Adrenal gland (tissue), 5 donors: Measurements from ENCODE around the gene SULT1A2.

Source experiments
- POLR2A ChIP-seq, 2 donors: fragments of 450-650 bp; IDR thresholded peaks; one replicate each; pipeline ENCODE4 v1.6.1; 2017; ENCODE audit warnings: antibody characterized with exemption in 2 of 2, mild to moderate bottlenecking in 2 of 2, moderate library complexity in 1 of 2
- TF ChIP-seq, protein P1 (sequence below), 6 experiments: fragments of 450-650 bp in 4 of 6; fragments of 200-600 bp in 2 of 6; sonication (generic) in 1 of 6; IDR thresholded peaks; 1 replicate in 5 of 6; 2 replicates in 1 of 6; pipeline versions ENCODE4 v1.5.1 to v1.8.0; 2016 to 2021; ENCODE audit warnings: antibody characterized with exemption in 6 of 6, mild to moderate bottlenecking in 2 of 6, moderate library complexity in 1 of 6
- donor health status: DM: no; HTN: no; CAD: no.

DNA sequence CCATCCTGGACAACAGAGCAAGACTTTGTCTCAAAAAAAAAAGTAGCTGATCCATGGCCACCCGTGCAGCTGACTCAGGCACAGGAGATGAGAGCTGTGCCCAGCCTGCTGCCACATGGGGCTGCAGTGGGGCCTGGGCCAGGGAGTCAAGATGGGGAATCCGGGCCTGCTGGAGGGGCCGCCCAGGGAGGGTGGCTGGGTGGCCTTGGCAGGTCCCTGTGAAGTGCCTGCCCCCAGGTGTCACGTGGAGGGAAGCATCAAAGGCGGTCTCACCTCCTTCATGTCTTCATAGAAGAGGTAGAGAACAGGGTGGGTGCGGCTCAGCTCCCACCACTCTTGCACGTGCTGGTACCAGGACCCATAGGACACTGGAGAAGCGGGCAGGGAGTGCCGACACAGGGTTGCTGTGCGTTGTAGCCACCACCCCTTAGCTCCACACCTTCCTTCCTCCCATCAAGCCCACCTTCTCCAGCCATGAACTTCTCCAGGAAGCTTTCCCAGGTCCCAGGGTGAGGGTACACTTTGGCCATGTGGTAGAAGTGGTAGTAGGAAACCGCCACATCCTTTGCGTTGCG lies 3.8 kb downstream of the SULT1A2 start:
- TF ChIP-seq, protein P1, sequence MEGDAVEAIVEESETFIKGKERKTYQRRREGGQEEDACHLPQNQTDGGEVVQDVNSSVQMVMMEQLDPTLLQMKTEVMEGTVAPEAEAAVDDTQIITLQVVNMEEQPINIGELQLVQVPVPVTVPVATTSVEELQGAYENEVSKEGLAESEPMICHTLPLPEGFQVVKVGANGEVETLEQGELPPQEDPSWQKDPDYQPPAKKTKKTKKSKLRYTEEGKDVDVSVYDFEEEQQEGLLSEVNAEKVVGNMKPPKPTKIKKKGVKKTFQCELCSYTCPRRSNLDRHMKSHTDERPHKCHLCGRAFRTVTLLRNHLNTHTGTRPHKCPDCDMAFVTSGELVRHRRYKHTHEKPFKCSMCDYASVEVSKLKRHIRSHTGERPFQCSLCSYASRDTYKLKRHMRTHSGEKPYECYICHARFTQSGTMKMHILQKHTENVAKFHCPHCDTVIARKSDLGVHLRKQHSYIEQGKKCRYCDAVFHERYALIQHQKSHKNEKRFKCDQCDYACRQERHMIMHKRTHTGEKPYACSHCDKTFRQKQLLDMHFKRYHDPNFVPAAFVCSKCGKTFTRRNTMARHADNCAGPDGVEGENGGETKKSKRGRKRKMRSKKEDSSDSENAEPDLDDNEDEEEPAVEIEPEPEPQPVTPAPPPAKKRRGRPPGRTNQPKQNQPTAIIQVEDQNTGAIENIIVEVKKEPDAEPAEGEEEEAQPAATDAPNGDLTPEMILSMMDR (IDR thresholded peaks at IDR 0.05), result no peak
- TF ChIP-seq POLR2A (IDR thresholded peaks at IDR 0.05), result no peak
